ENCODE data around the gene PER1. TPM values are rescaled to one million over a fixed set of nuclear protein-coding genes. Genes with fewer than 3 reads are reported as not detected.

PER1 gene
- total RNA-seq, 1 donor from 2014 or later, result 124 TPM

GRCh38 chr17:8156246-8156992, 4.2 kb upstream of the PER1 start:
- DNase-seq, result peak; percentile 100
- intact Hi-C loops (cut with DNase I), result no loop called here
- ATAC-seq (ENCODE audit: poor library complexity), result peak; percentile 63

DNA sequence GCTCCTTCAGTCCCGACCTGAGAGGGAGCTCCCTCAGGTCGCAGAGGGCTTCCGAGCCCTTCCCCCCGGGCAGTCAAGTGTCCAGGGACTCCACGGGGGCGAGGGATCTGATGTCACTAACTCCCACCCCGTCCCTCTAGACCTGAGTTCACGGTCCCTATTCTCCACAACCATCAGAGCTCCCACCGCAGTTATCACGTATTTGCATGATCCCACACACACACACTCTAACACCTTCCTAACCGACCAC, 3.7 kb upstream of the PER1 start:
- intact Hi-C loops (cut with DNase I), result no loop called here
- ATAC-seq (ENCODE audit: poor library complexity) (no peak), DNase-seq (no peak)

DNA sequence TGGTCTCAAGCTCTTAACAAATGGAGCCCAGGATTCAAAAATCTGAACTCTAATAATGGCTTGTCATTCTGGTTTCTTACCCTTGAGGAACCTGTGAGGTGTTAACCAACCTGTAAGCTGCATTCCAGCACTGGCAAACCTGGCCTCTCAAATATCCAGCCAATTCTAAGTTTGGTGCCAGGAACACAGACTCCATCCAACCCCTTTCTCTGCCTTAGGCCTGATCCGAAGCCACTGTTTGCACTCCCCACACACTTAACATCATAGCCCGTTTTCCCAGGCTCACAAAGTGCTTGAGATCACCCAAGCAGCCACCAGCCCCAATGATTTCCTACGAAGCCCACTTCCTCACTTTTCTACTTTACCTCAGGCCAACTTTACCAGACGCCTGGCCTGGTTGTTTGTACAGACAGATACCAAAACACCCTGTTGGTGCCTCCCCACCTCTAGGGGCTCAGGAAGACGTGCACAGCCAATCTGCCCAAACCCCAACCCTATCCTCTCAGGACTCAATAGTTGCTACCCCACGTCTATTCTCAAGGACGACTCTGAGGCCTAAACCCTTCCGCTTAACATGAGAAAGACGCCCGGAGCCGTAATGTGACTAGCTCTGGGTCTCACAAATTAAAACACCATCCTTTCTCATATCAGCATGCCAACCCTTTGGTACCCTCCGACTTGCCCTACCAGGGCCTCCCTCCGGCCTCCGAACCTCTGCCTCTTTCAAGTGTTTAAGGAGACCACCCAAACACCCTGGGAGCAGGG, 3.2 kb upstream of the PER1 start:
- DNase-seq (peak; percentile 37), ATAC-seq (ENCODE audit: poor library complexity) (no peak)
- intact Hi-C loops (cut with DNase I), result no loop called here

DNA sequence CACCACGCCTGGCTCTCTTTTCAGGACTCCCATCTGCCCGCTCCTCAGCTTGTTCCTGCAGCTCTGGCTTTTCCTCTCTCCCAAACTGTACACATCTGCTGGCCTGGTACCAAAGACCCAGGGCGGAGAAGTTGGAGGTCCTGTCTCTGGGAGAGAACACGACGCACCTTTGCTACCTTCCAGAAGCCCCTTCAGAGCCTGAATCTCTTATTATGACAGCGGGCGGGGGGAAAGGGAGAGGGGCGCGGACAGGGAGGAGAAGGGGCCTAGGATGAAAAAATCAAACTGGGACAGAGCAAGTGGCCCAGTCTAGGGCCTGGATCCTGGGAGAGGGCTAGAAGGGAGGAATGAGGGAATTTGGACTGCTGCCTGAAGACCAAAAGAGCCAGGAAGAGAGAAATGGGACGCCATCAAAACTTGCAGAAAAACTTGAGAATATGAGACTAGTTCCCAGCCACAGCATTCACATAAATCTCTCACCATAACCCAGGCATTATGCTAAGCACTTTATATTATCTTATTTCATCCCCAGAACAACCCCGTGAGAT, 2.5 kb upstream of the PER1 start:
- intact Hi-C loops (cut with DNase I), result no loop called here
- DNase-seq, result no peak
- no peak for ATAC-seq (ENCODE audit: poor library complexity)

- peak; percentile 100 for DNase-seq
- intact Hi-C loops (cut with DNase I), result no loop called here
- ATAC-seq (ENCODE audit: poor library complexity), result peak; percentile 57
Observed at GRCh38 chr17:8153957-8154607, 1.9 kb upstream of the PER1 start.

DNA sequence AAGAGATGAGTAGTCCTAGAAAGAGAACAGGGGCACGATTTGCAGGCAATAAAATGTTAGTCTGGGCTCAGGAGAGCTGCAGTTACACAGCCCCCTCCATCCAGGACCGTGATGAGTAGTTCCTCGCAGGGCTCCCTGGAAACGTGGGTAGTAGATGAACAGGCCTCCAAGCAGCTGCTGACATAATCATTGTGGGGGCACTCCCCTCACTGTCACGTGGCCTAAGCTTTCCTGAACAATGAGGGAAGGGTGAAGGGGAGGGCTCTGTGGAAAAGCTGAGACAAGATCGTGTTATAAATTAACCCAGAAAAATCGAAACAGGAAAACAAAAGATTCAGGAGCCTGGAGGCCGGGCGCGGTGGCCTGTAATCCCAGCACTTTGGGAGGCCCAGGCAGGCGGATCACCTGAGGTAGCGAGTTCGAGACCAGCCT, 1.3 kb upstream of the PER1 start:
- DNase-seq (peak; percentile 83), ATAC-seq (ENCODE audit: poor library complexity) (peak; percentile 3)
- intact Hi-C loops (cut with DNase I), result no loop called here

- ATAC-seq (ENCODE audit: poor library complexity), result no peak
- no peak for DNase-seq
- intact Hi-C loops (cut with DNase I), result no loop called here
Observed at GRCh38 chr17:8153031-8153451, 837 bp upstream of the PER1 start.

DNA sequence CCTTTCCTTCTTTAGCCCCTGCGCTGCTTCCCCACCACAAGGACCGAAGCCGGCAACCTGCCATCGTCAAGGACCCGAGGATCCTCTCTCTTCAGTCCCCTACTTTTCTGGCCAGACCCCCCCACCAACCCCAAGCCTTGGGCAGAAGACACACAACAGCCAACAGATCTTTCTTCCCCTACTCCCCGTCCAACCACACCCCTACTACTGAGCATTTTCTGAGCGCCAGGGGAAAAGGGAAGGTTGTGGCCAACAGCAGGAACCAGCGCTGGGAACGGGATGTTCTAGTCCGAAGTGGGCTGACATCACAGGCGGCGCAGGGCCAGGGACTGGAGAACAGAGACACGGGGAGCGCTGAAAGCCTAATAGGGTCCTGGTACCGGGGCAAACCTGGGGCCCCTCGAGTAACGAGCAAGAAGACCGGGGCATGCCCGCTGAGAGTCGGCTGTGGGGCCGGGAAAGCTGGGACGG, 528 bp downstream of the PER1 start:
- DNase-seq, result peak; percentile 97
- intact Hi-C loops (cut with DNase I), result no loop called here
- peak; percentile 28 for ATAC-seq (ENCODE audit: poor library complexity)

- intact Hi-C loops (cut with DNase I), result no loop called here
- peak; percentile 45 for ATAC-seq (ENCODE audit: poor library complexity)
- peak; percentile 95 for DNase-seq
Observed at GRCh38 chr17:8151120-8151640, 1.0 kb downstream of the PER1 start.

DNA sequence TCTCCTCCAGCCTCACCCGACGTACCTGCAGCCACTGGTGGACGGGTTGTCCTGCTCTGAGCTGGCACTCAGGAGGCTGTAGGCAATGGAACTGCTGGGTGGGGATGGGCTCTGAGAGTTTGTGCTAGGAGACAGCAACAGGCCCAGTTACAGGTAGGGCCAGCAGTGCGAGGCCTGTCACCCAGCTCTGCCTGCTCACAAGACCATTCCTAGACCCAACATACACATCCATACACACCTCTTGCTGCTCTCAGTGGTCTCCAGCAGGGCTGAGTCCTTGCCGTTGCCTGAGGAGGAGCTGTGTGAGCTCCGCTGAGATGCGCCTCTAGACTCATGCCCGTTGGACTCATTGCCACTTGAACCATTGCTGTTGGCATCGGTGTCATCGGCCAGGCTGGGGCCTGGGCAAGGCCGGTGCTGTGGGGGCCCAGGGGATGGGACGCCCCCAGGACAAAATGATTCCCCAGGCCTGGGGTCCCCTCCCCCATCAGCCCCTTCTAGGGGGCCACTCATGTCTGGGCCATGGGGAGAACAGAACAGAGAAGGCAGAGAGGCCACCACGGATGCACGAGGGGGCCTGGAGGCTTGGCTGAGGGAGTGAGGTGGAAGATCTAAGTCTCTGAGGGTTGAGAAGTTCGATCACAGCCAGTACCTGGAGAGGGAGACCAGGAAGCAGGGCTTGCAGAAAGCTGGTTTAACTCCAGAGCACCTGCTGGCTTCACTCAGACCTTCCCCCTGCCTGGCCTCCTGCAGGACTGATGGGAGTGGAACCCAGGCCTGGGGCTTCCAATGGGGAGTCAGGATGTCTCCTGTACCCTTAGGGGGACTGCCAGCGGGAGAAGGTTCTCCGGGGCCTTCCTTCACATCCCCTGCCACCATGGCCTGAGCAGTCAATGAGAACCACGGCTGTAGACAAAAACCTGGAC, 1.7 kb downstream of the PER1 start:
- intact Hi-C loops (cut with DNase I), result no loop called here
- ATAC-seq (ENCODE audit: poor library complexity), result no peak
- no peak for DNase-seq

GRCh38 chr17:8149419-8150193, 2.6 kb downstream of the PER1 start:
- no peak for DNase-seq

DNA sequence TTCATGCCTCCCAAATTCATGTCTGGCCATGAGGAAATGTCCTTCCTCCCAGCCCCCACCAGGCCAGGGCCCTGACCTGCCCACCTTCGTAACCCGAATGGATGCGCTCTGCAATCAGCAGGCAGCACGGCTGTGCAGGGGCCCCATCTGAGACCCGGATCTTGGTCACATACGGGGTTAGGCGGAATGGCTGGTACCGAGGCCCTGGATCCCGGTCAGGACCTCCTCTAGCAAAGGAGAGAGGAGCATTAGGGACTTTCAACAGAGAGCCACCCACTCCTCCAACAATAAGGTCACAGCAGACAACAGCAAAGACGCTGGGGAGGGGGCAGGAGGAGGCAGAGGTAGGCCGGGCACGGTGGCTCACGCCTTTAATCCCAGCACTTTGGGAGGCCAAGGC, 3.6 kb downstream of the PER1 start:
- peak; percentile 26 for DNase-seq
- no peak for ATAC-seq (ENCODE audit: poor library complexity)
- intact Hi-C loops (cut with DNase I), result no loop called here

More at GRCh38 chr17:8149419-8150193, 2.6 kb downstream of the PER1 start:
- intact Hi-C loops (cut with DNase I), result no loop called here
- no peak for ATAC-seq (ENCODE audit: poor library complexity)

DNA sequence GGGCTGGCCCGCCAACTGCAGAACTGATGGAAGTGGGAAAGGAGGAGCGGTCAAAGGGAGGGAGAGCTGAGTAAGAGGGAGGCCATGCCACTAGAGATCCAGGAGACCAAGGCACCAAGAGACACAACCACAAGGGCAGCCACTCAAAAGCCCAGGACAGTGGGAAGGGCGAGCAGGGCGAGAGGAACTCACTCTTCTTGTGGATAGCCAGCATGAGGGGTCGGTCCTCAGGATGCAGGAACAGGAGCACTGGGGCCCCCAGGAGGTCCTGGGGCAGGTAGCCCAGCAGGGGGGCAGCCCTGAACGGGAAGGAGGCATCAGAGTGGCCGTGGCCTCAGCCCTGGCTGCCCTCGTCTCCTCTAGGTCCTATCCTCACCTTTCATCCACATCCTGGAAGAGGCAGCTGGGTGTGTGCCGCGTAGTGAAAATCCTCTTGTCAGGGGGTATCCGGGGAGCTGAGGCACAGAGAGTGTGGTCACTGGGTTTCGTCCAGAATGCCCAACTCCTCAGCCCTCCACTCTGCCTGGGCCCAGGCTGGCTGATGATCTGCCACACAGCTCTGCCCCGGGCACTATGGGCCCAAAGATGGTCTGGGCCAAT, 4.3 kb downstream of the PER1 start:
- intact Hi-C loops (cut with DNase I), result no loop called here
- DNase-seq (no peak), ATAC-seq (ENCODE audit: poor library complexity) (no peak)

GRCh38 chr17:8147141-8147804, 4.9 kb downstream of the PER1 start:
- ATAC-seq (ENCODE audit: poor library complexity), result no peak
- DNase-seq, result peak; percentile 46
- intact Hi-C loops (cut with DNase I), result no loop called here

GRCh38 chr17:8146381-8147140, 5.6 kb downstream of the PER1 start:
- DNase-seq (peak; percentile 29), ATAC-seq (ENCODE audit: poor library complexity) (no peak)
- intact Hi-C loops (cut with DNase I), result no loop called here

DNA sequence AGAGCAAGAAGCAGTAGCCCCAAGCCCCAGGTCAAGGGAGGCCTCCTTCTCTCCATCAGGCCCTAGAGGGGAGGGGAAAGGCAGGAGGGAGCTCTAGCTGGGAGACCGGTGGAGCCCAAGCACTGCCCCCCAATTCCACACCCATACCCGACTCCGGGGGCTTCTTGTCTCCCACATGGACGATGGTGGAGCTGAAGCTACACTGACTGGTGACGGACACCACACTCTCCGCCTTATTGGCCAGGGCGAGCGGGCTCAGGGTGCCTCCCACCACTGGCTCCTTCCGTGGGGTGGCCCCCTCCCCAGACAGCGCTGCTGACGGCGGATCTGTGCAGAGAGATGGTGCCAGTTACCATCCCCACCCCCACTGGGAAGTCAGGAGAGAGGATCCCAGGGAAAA, 6.4 kb downstream of the PER1 start:
- intact Hi-C loops (cut with DNase I), result no loop called here
- ATAC-seq (ENCODE audit: poor library complexity), result no peak

More for the DNA sequence above, 6.4 kb downstream of the PER1 start:
- DNase-seq, result peak; percentile 46
